Stimulated activated CD4-positive, alpha-beta T cell treated with anti-CD3 and anti-CD28 coated beads, Interleukin-15, amount 100 ng/mL, for 48 hours (primary cell): ENCODE results near the gene TCAF1.
A peak's percentile ranks its signal among the peaks of the same experiment; 100 is the strongest.
"Not testable (repeated sequence)": the region's sequence is repeated elsewhere in the genome, so short reads cannot be mapped to it uniquely, and the experiment has no call there.

ENCODE experiments used
- DNase-seq, 2 donors: peaks; one replicate each; pipeline ENCODE4 v3.0.0-alpha.2; 2020; ENCODE audit warnings: low read depth in 2 of 2

The TCAF1 gene

DNA sequence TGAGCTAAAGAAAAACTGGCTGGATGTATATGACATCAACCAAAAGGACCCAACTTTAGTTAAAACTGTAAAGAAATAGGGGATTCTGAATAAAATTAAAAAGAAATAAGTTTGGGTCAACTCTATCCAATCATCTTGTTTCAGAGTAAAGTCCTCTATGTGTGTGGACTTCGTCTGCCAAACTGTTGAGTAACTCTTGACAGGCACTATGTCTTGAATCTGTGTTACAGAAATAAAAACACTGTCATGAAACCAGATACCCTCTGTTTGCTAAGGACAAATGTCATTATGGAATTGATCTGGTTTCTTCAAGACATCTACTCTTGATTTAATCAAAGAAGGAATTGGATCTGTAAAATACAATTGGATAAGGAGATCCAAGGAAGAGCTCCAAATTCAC, 46.5 kb downstream of the TCAF1 start:
- DNase-seq, result not testable (repeated sequence)

DNA sequence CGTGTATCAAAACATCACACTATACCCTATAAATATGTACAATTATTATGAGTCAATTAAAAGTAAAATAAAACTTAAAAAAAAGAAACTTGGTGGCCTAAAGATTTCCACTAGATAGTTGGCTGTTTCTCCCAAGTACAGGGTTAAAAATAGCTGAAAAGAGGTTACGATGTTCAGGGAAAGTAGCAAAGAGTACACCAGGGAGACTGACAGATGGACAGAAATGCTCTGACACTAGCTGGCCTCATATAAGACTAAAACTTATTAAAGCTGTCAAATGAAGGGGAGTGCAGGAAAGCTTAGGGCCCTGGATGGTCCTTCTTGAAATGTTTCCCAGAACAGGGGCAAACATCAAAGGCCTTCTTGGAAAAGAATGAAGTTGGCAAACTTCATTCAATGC, 51.3 kb downstream of the TCAF1 start:
- no peak for DNase-seq

DNA sequence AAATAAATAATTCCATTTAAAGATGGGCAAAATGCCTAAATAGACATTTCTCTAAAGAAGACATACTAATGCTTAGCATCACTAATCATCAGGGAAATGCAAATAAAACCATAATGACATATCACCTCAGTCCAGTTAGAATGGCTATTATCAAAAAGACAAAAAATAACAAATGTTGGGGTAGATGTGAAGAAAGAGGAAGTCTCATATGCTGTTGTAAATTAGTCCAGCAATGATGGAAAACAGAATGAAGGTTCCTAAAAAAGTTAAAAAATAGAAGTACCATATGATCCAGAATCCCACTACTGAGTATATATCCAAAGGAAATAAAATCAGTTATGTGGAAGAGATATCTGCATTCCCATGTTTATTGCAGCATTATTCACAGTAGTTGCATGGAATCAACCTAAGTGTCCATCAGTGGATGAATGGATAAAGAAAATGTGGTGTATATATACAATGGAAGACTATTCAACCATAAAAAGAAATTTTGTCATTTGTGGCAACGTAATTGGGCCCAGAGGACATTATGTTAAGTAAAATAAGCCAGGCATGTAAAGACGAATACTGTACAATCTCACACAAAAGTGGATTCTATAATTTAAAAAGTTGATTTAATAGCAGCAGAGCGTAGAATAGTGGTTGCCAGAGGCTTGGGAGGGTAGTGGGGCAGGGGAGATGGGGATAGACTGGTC, 52.0 kb downstream of the TCAF1 start:
- DNase-seq, result no peak

DNA sequence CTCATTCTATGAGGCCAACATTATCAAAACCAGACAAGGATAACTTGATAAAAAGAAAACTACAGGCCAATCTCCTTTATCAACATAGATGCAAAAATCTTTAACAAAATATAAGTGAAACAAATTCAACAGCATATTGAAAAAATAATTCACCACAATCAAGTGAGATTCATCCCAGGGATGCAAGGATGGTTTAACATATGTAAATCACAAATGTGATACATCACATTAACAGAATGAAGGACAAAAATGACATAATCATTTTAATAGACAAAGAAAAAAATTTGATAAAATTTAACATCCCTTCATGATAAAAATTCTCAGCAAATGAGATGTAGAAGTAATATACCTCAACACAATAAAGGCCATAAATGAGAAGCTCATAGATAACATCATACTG, 53.8 kb downstream of the TCAF1 start:
- DNase-seq, result no peak

DNA sequence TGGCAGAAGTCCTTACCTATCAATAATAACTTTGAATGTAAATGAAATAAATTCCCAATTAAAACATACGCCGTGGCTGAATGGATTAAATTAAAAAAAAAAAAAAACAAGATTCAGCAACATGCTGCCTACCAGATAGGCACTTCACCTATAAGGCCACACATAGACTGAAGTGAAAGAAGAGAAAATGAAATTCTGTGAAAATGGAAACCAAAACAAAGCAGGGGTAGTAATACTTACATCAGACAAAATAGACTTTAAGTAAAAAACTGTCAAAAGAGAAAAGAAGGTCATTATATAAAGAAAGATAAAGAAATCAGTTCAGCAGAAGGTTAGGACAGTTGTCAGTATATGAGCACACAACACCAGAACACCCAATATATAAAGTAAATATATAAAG, 55.3 kb downstream of the TCAF1 start:
- DNase-seq, result no peak

DNA sequence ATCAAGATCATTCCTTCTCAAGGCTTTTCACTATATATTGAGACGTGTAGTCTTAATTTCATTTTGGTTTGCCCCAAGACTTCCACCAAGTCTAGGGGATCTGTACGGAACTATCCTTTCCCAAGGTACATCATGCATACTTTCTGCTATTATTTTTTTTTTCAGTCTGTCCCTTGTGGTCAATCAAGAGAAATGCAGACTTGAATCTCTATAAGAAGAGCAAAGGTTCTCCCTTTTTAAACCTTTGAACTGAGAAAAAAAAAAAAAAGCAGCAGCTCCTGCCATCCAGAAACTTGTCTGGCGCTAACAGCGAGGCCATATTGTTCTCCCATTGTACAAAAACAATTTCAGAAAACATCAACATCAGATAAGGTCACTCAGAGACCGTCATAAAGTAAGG, 60.3 kb downstream of the TCAF1 start:
- DNase-seq, result not testable (repeated sequence)

DNA sequence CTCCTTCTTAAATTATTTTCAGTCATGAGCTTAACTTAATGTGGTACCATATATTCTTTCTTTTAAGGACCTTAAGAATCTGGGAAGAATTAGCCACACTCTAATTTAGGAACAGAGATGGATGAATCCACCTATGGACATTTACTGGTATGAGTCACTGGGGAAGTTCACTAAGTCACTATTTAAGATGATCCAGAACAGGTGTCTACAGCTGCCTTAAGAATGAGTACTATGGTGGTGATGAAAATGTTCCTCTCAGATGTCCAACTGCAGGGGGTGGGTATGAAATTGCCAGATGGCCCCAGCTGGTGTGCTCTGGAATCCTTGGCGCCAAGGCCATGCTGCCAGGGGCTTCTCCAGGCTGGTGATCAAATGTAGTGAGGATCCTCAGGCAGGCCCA, 61.9 kb downstream of the TCAF1 start:
- DNase-seq, result not testable (repeated sequence)

DNA sequence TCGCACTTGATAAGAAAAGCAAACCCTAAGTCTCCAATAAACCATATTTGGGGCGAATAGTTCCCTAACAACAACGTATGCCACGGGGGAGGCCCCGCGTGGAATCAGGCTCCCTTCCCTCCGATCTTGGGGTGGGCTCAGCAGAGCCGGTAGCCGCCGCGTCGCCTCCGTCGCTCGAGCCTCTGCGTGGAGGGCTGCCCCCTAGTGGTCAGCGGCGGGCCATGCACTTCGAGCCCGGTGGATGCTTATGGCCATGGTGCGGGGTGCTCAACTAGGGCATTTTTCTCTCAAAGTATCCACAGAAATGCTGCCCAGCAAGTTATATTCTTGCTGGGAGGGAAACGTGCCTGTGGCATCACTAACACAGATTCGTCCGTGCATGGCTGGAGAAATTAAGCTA, 64.8 kb downstream of the TCAF1 start:
- DNase-seq, result peak; percentile 81 to 97

DNA sequence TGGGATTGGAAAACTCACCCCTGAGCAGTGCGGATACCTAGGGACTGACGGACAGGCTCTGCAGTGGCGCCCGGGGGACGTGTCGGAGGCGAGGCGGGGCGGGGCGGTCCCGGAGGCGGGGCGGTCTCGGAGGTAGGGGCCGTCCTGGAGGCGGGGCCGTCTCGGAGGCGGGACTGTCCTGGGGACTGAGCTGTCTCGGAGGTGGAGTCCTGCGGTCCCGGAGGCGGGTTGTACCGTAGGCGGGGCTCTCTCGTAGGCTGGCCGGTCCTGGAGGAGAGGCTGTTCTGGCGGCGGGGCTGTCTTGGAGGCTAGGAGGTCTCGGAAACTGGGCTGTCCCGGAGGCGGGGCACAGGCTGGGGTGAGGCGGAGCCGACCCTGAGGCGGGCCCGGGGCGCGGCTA, 65.4 kb downstream of the TCAF1 start:
- DNase-seq, result peak; percentile 88 to 95

DNA sequence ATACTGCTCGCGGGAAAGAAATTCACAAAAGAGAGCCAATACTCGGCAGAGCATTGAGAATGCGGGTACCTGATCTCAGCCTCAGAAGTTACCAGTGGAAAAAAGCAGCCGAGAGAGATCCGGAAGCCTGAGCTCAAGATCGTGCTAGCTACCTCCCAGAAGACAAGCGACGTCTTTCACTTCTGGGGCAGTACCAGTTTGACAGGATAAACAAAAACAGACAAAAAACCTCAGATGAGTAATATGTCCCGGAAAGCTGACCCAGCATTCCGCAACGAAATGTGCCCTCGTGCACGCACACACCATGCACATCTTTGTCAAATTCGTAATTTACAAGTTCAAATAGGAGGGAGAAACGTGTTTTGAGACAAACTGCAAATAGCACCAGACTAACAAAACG, 65.9 kb downstream of the TCAF1 start:
- DNase-seq, result not testable (repeated sequence)

DNA sequence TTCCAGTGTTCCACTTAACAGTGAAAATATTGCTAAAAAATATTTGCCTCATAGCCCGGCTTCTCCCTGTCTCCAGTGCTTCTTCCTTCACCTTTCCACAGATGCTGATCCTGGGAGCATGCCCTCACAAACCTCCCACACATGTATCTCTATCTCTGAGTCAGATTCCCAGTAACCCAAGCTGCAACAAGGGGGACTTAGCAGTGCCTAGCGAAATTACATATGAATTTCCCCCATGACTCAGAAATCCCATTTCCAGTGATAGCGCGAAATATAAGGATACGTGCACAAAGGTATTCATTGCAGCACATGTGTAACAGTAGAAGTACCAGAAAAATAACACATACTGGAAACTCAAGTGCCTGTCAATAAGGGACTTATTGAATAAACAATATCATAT, 75.4 kb downstream of the TCAF1 start:
- not testable (repeated sequence) for DNase-seq

DNA sequence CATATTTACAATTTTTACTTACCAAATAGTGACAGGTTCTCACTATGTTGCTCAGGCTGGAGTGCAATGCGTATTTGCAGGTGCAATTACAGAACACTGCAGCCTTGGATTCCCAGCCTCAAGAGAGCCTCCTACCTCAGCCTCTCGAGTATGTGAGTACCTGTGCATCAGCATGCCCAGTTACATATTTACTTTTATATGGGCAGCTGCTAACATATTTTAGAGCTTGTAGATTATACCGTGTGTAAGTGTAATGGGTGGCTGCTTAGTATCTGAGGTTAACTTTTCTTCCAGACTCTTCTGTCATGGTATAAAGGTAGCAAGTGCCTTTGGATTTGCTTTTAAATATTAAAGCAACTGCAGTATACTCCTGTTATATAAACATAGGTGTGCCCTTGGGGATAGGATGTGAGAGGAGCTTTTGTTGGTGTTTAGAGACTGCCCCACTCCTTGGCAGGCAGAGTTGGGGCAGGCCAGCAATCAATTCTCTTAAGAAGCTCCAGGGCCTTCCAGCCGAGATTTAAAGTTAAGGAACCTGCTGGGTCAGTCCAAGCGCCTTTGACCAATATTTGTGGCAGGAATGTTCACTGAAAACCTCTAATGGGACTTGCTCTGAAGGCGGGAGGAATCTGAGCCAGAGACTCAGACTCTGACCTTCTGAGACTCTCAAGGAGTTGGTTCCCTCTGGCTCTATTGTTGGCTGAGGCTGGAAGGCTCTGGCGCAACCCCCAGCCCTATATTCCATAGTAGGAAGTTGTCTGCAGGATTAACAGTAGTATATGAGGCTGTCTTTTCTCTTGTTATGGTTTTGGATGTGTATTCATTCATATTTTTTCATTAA, 77.5 kb downstream of the TCAF1 start:
- DNase-seq, result not testable (repeated sequence)

DNA sequence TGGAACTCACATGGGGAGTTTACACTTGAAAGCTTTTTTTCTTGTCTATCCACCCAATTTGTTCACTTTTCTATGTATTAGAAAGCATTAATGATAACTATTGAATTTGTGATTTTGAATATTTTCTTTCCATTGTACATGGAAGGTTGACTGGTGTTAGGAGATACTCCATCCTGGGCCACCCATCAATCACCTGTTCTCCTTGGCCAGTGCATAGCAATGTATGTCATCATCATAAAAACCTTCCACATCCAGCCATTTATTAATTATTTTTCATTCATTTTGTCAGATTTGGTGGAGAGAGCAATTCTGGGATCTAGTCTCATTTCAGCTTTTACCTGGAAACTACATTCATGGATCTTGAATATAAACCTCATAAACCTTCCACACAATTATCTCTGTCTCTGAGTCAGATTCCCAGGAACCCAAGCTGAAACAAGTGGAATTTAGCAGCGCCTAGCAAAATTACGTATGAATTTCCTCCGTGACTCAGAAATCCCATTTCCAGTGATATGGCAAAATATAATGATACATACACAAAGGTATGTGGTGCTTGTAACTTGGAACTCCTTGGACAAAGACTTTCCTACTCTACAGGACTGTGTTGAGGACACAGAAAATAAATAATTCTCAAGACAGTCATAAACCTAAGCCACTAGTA, 78.2 kb downstream of the TCAF1 start:
- DNase-seq, result not testable (repeated sequence)

DNA sequence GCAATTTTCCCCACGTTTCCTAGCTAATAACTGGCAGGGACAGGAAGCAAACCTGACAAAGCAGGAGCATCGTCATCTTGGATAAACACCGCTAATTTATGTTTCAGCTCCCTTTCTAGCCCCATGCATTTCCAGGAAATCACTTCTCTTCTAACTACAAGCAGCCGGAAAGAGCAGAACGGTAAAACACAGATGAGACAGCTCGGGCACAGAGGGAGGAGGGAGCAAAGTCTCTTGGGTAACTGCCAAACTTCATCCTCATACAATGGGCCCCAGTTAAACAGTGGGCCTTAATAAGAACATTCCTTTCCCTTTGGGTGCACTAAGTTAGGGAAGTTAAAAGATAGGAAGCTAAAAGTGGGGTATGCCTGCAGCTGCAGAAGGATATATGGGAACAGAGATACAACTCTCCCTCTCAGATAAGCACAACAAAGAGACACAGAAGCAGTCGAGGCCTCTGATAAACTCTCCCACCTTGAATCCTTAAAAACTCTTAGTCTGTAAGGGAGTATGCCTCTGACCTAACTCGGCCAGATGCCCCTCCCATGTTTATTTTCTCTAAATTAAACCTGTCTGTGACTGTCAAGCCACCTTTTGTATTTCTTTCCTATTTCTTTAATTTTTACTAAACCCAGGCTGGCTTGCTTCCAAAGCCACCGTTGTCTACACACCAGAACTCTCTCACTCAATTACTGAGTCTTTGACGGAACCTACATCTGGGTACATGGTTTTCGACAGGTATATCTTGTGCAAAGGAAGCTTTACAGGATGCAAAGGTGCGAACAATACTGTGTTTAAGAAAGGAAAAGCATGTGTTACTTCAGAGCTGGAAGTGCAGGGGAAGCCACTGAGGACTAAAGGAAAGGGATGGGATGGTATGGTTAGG, 80.3 kb downstream of the TCAF1 start:
- not testable (repeated sequence) for DNase-seq

DNA sequence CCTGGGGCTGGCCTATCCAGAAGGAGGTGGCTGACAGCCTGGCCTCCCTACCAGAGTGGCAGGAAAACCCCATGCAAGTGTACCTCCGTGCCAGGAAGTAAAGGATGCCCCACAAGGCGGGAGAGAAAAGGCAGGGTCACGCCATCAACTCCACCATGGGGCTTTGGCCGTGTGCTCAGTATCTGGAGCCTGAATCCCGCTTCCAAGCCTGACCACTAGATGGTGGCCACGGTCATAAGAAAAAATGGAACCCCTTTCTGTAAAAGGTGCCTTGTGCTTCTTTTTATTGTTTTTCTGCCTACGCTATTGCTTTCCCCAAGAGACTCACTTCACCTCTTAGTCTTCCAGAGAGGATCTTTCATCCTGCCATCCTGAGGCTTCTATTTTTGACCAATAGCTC, 84.1 kb downstream of the TCAF1 start:
- not testable (repeated sequence) for DNase-seq

DNA sequence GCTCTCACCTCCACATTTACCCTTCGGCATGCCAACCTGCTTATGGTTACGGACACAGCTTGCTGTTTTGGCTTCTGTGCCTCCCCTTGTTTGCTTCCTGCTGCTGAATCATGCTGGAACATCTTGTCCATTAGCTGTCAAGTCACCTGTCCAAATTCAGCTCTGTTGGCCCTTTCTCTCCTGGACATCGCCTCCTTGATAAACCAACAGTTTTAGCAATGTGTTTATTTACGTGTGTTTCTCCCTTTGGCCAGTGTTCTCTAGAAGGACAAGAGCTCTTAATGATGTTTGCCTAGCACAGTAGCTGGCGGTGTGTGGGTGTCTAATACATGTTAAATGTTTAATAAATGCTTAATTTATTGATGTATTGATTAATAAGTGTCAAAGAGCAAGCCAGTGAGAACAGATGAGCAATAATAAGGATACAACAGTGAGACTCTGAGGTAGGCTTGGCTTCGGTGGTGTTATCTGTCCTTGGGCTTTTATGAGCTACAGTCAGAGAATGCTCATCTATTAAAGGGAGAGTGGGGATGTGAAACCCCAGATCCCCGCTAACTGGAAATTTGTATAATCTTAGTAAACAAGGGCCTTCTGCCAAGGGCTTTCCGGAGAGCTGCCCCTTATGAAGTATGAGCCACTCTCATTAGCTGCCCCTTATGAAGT, 85.4 kb downstream of the TCAF1 start:
- DNase-seq, result not testable (repeated sequence)

DNA sequence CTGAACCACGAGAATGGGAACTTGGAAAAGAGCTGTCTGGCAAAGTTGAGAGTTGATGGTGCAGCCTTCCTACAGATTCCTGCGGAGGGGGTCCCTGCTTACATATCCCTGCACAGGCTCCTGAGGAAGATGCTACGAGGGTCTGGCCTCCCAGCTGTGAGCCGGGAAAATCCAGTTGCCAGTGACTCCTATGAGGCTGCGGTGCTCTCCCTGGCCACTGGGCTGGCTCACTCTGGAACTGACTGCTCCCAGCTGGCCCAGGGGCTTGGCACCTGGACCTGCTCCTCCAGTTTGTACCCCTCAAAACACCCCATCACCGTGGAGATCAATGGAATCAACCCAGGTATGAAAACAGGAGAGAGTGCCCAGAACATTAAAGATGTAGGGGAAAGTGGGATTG, 91.3 kb downstream of the TCAF1 start:
- DNase-seq, result not testable (repeated sequence)

DNA sequence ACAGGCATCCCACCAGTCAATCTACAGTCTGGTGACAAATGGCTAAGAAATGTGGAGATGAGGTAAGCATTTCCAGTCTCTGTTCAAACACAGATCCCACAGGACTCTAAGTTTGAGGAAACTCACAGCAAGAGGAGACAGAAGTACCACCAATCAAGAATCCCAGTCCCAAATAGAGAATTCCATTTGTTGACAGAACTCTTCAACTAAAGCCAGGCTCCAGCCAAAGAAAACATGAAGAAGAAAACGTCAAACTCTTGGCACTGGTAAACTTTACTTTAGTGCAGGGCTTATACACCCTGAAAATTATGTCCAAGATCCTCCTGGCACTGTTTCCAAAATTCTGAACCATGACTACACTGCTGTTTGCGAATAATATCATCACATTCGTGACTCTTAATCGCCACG, 95.3 kb downstream of the TCAF1 start:
- DNase-seq, result not testable (repeated sequence)
